ENCODE results near the gene MAP3K21. TPM values are rescaled to one million over a fixed set of nuclear protein-coding genes. Genes with fewer than 3 reads are reported as not detected.

Gene MAP3K21
- polyA plus RNA-seq, 1 of the 3 experiments (the other 2 are of a cell fraction), result 0.33 TPM

- Histone ChIP-seq H3K36me3 (replicated peaks in 1 of 2; ENCODE audit: control insufficient read depth in 1 of 2, insufficient read depth in 2 of 2, low read length in 1 of 2) (no peaks in the 10 kb centered on the region), H2AFZ (ENCODE audit: low read depth) (no peak overlapping the region), H3K9me2 (no peaks in the 10 kb centered on the region), H3K9ac (no peak overlapping the region), H3F3A (replicated peaks; ENCODE audit: insufficient read depth) (no peaks in the 10 kb centered on the region), H3K27ac (ENCODE audit: low read depth in 2 of 2, low read length in 1 of 2) (no peak overlapping the region), H3K27me3 (ENCODE audit: insufficient read depth) (no peaks in the 10 kb centered on the region), H3K79me2 (ENCODE audit: insufficient read depth) (no peaks in the 10 kb centered on the region), H4K20me1 (ENCODE audit: insufficient read depth) (no peaks in the 10 kb centered on the region), H3K4me3 (ENCODE audit: low read depth in 2 of 2, low read length in 1 of 2) (no peak overlapping the region), H3K9me3 (no peaks in the 10 kb centered on the region), H3K4me2 (no peak overlapping the region), H3K4me1 (ENCODE audit: control insufficient read depth in 1 of 2, insufficient read depth in 2 of 2, low read depth in 1 of 2, low read length in 1 of 2) (peaks cover 0 to 3% of the 10 kb centered on the region in 2 experiments; a peak in 1 of 4 replicates)
- TF ChIP-seq NFIC (IDR thresholded peaks at IDR 0.05; ENCODE audit: borderline replicate concordance) (no peak), EZH2phosphoT487 (IDR thresholded peaks at IDR 0.05; ENCODE audit: borderline replicate concordance, low read depth) (no peak)
- POLR2A ChIA-PET, result no interaction called here
- CTCF ChIA-PET, result interaction anchor here (0.7 to 5.0 kb wide), 8 partner anchors 18 to 754 kb away, joined by 3 to 21 read pairs (median 3); no protein-coding TSS in a partner anchor
- no peak for DNase-seq
- 54% methylated on average over 6 of the region's 6 CpGs for WGBS (ENCODE audit: low lambda C conversion rate)
Observed at GRCh38 chr1:233360525-233361102, 33.1 kb downstream of the MAP3K21 start.

- no peaks in the 10 kb centered on the region for H3K9me3 ChIP-seq
- H3K79me2 ChIP-seq (ENCODE audit: insufficient read depth), result no peaks in the 10 kb centered on the region
- ChIA-PET POLR2A (no interaction called here), CTCF (interaction anchor here (0.7 to 5.0 kb wide), 11 partner anchors 10 to 1872 kb away, joined by 3 to 21 read pairs (median 5); no protein-coding TSS in a partner anchor)
- DNase-seq, result no peak
- no peaks in the 10 kb centered on the region for H3K36me3 ChIP-seq (replicated peaks in 1 of 2; ENCODE audit: control insufficient read depth in 1 of 2, insufficient read depth in 2 of 2, low read length in 1 of 2)
- H3K4me3 ChIP-seq (ENCODE audit: low read depth in 2 of 2, low read length in 1 of 2), result no peak overlapping the region
- no peaks in the 10 kb centered on the region for H3K9me2 ChIP-seq
- 90% methylated on average over 19 of the region's 19 CpGs for WGBS (ENCODE audit: low lambda C conversion rate)
- no peaks in the 10 kb centered on the region for H4K20me1 ChIP-seq (ENCODE audit: insufficient read depth)
- no peaks in the 10 kb centered on the region for H3K27me3 ChIP-seq (ENCODE audit: insufficient read depth)
- H3K4me1 ChIP-seq (ENCODE audit: control insufficient read depth in 1 of 2, insufficient read depth in 2 of 2, low read depth in 1 of 2, low read length in 1 of 2), result peaks cover 0 to 3% of the 10 kb centered on the region in 2 experiments; a peak in 1 of 4 replicates
- no peak overlapping the region for H2AFZ ChIP-seq (ENCODE audit: low read depth)
- no peak overlapping the region for H3K27ac ChIP-seq (ENCODE audit: low read depth in 2 of 2, low read length in 1 of 2)
- no peak overlapping the region for H3K9ac ChIP-seq
- H3F3A ChIP-seq (replicated peaks; ENCODE audit: insufficient read depth), result no peaks in the 10 kb centered on the region
- TF ChIP-seq CHD2 (IDR thresholded peaks at IDR 0.05; ENCODE audit: low read length, partially characterized antibody) (no peak), GABPA (IDR thresholded peaks at IDR 0.05; ENCODE audit: low read depth) (no peak), POLR2AphosphoS5 (IDR thresholded peaks at IDR 0.05; ENCODE audit: low read depth, low read length) (no peak), FOSL2 (IDR thresholded peaks at IDR 0.05; ENCODE audit: borderline replicate concordance, low read depth) (no peak), RXRA (IDR thresholded peaks at IDR 0.05; ENCODE audit: borderline replicate concordance, low read depth) (no peak), RCOR1 (IDR thresholded peaks at IDR 0.05; ENCODE audit: low read length) (no peak), REST (IDR thresholded peaks at IDR 0.05; ENCODE audit: low read depth, low read length) (no peak), FOXM1 (IDR thresholded peaks at IDR 0.05; ENCODE audit: low read depth) (no peak), SIN3A (IDR thresholded peaks at IDR 0.05; ENCODE audit: borderline replicate concordance, low read depth, low read length) (no peak)
- no peak overlapping the region for H3K4me2 ChIP-seq
Observed at GRCh38 chr1:233361876-233362275, 34.4 kb downstream of the MAP3K21 start.

Data from SK-N-SH (cell line).